Panc1 (cell line): ENCODE results near the gene MOV10L1.

Source experiments
- CTCF ChIP-seq: fragments of 450-650 bp; IDR thresholded peaks from 2 replicates; pipeline ENCODE4 v1.5.1; 2017; ENCODE audit warnings: mild to moderate bottlenecking
- REST ChIP-seq, 2 experiments: IDR thresholded peaks; 2 replicates each; pipeline ENCODE4 v1.6.1; 2011 to 2012; ENCODE audit warnings: low read depth in 2 of 2, control low read depth in 1 of 2, low read length in 1 of 2, mild to moderate bottlenecking in 1 of 2, moderate library complexity in 1 of 2; ENCODE audit not compliant: insufficient read depth in 1 of 2

DNA sequence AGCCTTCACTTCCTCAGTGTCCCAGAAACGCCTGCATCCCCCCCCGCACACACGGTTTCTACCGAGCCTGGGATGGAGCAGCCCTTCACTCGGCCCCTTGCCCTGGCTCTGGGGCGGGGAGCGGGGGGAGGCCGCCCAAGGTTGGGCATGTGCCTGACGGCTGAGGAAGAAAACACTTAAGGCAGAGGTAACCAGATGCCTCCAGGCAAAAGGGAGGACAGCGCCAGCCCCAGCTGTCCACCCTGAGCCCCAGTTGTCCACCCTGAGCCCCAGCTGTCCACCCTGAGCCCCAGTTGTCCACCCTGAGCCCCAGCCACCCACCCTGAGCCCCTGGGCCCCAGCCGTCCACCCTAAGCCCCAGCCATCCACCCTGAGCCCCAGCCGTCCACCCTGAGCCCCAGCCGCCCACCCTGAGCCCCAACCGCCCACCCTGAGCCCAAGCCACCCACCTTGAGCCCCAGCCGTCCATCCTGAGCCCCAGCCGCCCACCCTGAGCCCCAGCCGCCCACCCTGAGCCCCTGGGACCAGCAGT, 27.9 kb upstream of the MOV10L1 start:
- TF ChIP-seq REST (IDR thresholded peaks at IDR 0.05; ENCODE audit: insufficient read depth in 1 of 2, low read depth in 2 of 2, low read length in 1 of 2): no peak
- no peak for TF ChIP-seq CTCF
